HG03159 (cell line): ENCODE measurements around the gene RAB44.

ENCODE experiments used
- ATAC-seq: cut with Tn5 transposase; IDR thresholded peaks from one replicate; pipeline ENCODE4 v1.9.1; 2021; ENCODE audit warnings: mild to moderate bottlenecking, moderate library complexity; ENCODE audit not compliant: unreplicated experiment

RAB44 gene

DNA sequence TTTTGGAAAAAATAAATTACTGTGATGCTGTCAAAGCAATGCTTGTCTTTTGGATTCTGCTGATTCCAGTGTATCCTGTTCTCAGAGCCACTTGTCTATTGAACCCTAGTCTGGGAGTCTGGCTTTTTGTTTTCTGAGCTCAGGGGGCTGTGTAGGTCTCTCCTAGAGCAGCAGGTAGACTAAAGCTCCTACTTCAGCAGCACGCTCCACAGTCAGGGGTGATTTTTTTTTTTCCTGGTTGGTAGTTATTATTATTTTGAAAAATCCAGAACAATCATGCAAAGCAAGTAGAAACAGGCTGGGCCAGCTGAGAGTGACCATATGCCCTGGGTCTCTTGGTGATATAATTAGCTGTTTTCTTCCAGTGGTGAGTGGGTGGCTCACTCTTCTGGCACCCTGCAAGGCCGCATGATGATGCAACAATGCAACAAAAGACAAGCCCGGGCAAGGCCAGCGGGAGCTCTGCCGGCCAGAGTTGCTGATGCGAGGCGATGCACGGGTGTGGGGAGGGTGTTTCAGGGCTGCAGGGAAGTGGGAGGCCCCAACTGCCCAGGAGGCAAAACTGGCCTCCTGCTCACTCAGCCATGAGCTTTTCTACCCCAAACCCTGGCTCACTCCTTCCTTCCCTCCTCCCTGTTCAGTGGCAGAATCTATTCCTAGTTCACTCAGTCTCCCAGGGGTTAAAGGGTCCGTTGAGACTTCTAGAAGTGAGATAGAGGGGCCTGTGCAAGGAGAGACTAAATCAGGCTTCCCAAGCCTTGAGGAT, 30.6 kb upstream of the RAB44 start:
- ATAC-seq = peak; percentile 45

DNA sequence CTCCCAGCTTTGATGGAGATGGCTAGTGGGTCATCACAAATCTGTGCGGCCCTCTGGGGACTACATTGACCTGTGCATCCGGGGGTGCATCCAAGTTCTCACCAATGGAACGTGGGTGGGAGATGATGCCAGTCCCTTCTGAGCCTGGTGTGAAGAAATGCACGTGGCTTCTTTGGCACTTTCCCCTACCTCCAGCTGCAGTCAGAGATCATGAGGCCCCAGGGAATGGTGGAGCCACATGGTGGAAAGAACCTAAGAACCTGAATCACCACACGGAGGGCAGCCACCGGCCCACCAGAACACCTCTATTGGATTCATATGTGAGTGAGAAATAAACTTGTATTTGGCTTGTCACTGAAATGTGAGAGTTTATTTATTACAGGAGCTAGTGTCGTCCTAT, 29.0 kb upstream of the RAB44 start:
- no peak for ATAC-seq

DNA sequence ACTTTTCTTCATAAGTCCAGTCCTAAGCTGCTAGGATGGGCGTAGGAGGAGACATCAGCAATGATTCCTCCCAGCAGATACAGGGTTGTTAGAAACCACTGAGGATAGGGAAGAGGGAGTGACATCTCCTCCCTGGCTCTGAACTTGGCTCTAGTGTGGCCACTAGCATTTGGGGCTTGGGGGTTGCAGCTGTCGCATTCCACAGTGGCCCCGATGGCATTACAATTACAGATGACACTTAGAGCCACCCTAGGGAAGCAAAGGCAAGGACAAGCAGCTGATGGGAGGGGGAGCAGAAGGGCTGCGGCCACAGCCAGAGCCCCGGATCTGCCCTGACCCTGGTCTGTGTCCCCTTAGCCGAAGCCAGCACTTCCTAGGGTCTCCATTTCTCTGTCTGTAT, 28.6 kb upstream of the RAB44 start:
- ATAC-seq = no peak

DNA sequence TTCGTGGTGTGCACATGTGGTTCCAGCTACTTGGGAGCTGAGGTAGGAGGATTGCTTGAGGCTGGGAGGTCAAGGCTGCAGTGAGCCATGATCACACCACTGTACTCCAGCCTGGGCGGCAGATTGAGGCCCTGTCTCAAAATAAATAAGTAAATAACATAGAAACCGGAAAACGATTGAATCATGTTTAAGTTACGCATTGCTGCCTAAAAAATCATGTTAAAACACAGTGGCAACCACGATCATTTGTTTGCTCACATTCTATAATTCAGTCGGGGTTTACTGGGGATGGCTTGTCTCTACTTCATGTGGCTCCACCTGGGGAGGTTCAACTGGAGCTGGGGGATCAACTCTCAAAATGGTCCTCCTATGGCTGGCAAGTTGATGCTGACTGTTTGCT, 27.4 kb upstream of the RAB44 start:
- ATAC-seq = no peak

DNA sequence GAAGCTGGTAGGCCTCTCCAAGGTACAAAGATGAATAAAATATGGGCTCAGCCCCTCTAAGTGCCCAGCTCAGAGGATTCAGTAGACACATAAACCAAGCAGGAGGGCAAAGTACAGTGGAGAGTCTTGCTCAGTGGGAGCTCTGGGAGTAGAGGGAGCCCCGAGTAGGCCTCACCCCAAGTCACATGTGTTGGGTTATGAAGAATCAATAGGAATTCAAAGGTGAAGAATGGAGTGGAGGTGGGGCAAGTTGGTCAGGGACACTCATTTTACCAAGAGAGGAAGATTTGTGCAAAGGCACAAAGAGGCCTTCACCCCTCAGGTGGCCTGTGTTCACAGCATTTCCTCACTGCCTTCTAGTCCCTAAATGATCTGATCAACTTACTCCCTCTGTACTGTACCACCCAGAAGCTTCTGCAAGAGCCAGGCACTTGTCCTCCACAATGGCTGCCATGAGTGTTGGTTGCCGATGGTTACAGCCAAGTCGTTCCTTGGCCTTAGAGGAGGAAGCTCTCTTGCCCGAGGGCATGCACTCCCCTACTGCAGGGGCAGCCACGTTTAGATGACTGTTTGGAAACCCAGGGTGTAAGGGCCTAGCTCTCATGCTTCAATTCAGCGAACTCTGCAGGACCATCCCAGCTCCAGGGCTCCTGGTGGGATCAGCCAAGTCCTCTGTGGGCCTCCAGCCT, 25.8 kb upstream of the RAB44 start:
- ATAC-seq = no peak

DNA sequence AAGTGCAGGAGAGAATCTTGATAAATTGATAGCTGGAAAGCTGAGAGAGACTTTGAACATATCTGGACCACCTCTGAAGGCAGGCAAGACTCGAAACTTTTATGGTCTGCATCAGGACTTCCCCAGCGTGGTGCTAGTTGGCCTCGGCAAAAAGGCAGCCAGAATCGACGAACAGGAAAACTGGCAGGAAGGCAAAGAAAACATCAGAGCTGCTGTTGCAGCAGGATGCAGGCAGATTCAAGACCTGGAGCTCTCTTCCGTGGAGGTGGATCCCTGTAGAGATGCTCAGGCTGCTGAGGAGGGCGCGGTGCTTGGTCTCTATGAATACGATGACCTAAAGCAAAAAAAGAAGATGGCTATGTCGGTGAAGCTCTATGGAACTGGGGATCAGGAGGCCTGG, 23.7 kb upstream of the RAB44 start:
- ATAC-seq = no peak

DNA sequence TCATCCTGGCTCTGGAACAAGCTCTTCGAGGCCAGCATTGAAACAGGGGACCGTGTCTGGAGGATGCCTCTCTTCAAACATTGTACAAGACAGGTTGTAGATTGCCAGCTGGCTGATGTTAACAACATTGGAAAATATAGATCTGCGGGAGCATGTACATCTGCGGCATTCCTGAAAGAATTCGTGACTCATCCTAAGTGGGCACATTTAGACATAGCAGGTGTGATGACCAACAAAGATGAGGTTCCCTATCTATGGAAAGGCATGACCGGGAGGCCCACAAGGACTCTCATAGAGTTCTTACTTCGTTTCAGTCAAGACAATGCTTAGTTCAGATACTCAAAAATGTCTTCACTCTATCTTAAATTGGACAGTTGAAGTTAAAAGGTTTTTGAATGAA, 22.7 kb upstream of the RAB44 start:
- ATAC-seq = no peak

DNA sequence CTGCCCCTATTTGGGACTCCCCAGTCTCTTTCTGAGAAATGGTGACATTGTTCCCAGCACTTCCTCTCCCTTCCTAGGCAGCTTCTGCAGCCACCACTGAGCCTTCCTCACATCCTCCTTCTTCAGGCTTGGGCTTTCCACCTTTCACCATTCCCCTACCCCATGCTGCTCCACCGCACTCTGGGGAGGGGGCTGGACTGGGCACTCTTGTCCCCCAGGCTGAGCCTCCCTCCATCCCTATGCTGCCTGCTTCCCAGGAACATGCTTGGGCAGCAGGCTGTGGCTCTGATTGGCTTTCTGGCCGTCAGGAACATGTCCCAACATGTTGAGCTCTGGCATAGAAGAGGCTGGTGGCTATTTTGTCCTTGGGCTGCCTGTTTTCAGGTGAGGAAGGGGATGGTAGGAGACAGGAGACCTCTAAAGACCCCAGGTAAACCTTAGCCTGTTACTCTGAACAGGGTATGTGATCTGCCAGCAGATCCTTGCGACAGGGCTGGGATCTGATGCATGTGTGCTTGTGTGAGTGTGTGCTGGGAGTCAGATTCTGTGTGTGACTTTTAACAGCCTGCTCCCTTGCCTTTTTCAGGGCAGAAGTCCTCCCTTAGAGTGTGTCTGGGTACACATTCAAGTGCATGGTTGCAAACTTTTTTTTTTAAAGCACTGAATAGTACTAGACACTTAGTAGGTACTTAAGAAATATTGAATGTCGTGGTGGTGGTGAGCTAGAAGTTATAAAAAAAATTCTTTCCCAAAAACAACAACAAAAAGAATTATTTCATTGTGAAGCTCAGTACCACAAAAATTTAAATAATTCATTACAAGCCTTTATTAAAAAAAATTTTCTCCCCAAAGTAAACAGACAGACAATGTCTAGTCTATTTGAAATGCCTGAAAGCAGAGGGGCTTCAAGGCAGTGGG, 21.2 kb upstream of the RAB44 start:
- ATAC-seq = no peak

DNA sequence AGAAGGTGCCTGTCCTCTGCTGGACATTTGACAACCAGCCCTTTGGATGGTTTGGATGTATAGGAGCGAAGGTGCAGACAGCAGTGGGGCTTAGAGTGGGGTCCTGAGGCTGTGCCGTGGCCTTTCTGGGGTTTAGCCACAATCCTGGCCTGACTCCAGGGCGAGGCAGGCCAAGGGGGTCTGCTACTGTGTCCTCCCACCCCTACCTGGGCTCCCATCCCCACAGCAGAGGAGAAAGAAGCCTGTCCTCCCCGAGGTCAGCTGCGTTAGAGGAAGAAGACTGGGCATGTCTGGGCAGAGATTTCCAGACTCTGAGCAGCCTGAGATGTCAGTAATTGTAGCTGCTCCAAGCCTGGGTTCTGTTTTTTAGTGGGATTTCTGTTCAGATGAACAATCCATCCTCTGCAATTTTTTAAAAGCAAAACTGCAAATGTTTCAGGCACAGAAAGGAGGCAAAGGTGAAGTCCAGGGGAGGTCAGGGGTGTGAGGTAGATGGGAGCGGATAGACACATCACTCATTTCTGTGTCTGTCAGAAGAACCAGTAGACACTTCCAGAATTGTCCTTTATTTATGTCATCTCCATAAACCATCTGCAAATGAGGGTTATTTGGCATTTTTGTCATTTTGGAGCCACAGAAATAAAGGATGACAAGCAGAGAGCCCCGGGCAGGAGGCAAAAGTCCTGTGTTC, 20.4 kb upstream of the RAB44 start:
- no peak for ATAC-seq

DNA sequence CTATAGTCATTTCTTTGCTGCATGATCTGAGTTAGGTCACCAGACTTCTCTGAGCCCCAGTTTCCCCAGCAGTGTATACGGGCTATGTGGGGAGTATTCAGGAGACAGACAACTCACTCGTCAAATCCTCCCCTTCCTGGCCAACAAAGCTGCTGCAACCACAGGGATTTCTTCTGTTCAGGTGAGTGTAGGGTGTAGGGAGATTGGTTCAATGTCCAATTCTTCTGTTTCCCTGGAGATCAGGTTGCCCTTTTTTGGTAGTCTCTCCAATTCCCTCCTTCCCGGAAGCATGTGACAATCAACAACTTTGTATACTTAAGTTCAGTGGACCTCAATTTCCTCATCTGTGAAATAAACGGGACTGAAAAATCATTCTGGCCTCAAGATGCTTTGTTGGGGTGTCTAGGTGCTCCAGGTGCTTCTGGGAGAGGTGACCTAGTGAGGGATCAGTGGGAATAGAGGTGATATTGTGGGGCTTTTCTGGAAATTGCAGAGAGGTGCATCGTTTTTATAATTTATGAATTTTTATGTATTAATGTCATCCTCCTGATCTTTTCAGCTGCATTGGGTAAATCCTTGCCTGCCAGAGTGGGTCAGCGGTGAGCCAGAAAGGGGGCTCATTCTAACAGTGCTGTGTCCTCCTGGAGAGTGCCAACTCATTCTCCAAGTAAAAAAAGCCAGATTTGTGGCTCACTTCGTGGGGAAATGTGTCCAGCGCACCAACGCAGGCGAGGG, 19.7 kb upstream of the RAB44 start:
- ATAC-seq = no peak

DNA sequence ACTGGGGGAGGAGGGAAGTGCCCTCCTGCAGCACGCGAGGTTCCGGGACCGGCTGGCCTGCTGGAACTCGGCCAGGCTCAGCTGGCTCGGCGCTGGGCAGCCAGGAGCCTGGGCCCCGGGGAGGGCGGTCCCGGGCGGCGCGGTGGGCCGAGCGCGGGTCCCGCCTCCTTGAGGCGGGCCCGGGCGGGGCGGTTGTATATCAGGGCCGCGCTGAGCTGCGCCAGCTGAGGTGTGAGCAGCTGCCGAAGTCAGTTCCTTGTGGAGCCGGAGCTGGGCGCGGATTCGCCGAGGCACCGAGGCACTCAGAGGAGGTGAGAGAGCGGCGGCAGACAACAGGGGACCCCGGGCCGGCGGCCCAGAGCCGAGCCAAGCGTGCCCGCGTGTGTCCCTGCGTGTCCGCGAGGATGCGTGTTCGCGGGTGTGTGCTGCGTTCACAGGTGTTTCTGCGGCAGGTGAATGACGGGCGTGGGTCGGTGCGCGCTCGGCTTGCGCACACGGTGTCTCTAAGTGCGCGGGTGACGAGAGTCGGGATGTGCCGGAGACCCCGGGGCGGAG, 19.1 kb upstream of the RAB44 start, which contains the start of gene CDKN1A:
TSS of gene CDKN1A (plus strand) at position 227 of the 555 bp plus-strand sequence. CDS start 5,388 bp downstream, outside the sequence.
- ATAC-seq = peak; percentile 55

DNA sequence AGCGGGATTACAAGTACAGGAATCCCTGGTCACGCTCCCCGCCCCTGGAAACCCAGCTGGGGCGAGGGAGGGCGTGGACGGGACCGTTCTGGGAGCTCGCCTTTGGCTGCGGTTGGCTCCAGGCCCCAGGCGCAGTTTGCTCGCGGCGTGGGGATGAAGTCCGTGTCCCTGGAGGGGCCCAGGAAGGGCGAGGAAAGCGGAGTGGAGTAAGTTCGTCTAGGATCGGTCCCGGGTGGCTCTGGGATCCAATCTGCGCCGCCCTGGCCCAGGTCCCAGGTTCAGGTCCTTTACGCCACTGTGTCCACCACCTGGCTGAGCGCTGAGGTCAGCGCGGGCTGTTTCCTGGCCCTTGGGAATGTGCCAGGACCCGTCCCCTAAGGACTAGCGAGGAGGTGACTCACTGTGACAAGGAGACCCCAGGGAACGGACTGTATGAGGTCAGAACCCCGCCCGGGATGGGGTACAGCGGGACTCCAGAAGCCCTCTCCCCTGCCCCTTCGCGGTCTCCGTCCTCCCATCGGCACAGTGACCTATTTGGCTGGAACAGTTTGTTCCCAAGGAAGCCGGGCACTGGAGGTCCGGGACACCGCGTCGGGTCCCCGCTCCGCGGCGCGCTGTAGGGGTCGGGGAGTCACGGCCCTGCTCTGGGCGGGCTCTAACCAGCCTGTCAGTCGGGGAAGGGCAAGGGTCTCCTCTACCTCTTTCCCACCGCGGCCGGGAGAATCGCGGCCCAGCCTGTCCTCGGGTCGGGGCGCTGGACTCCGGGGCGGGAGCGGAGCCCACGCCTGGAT, 18.4 kb upstream of the RAB44 start:
- no peak for ATAC-seq

DNA sequence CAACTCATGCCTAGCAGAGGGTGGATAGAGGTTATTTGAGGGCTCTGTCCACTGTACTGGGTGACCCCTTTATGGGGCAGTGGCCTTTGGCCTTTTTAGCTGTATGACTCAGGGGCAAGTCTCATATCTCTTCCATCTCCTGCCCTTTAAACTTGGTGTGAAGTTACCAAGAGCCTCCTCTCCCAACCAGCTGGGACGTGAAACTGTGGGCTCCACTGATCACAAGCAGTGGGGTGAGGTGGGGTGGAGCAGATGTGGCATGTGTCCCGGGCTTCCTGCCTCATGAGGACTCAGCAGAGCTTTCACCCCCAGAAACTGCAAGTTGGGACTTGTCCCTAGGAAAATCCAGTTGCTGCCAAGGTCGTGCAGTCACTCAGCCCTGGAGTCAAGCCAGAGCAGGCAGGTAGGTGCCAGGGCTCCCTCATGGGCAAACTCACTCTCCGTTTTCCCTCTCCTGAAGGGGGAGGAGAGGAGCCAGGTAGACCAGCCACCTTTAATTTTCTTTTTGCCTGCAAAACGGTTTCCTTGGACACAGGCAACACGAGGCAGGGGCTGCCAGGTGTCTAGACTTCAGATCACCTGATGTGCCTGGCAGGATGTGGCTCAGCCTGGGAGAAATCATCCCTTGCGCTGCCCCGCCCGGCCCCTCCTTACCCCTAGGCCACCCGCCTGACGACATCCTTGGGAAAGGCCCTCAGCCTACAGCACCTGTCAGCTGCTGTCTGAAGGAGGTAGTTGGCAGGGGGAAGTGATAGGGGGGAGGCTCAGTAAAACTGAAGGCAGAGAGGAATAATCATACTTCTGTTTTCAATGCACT, 15.1 kb upstream of the RAB44 start:
- ATAC-seq = peak; percentile 38

DNA sequence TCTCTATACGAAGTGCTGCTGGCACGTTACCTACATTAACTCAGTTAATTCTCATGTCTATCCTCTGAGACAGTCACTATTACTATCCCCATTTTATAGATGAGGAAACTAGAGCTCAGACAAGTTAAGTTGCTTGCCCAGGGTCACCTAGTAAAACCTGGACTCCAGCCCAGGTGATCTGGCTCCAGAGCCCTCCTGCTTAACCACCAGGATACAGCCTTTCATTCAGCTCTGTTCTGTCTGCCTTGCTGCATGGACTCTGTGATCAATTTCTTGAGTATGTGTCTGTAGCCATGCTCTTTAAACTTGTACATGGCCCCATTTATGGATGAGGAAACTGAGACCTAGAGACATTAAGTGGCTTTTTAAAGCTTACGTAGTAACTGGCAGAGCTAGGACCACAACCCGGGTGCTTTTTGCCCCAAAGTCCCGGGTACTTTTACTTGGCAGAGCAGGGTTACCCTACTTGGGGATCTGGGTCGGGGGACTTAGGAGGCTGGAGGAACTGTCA, 14.4 kb upstream of the RAB44 start:
- no peak for ATAC-seq

DNA sequence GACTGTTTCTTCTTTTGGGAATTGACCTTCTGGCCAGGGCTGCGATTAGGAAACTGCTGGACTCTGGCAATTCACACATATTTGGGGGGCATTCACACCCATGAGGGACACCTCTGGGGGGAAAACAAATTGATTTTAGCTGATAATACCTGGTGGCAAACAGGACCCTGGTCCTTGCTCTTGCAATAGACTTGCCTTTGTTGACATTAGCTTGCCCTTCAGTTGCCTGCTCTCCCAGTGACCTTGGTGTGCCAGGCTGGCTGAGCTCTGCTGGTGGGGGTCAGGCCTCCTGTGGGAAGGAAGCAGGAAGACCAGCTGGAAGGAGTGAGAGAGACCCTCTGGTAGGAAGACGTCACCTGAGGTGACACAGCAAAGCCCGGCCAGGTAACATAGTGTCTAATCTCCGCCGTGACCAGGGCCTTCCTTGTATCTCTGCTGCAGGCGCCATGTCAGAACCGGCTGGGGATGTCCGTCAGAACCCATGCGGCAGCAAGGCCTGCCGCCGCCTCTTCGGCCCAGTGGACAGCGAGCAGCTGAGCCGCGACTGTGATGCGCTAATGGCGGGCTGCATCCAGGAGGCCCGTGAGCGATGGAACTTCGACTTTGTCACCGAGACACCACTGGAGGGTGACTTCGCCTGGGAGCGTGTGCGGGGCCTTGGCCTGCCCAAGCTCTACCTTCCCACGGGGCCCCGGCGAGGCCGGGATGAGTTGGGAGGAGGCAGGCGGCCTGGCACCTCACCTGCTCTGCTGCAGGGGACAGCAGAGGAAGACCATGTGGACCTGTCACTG, 13.8 kb upstream of the RAB44 start:
- ATAC-seq = no peak

DNA sequence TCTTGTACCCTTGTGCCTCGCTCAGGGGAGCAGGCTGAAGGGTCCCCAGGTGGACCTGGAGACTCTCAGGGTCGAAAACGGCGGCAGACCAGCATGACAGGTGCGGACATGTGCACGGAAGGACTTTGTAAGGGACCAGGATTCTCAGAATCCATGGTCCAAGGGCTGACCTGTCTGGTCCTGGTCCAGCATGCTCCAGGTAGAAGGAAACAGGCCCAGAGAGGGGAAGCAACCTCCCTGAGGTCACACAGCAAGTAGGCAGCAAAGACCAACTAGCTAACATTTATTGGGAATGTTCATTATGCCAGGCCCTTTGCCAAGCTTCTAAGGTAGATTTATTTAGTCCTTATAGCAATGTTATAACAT, 13.2 kb upstream of the RAB44 start:
- no peak for ATAC-seq
